SKM-1 treated with dmso at 0.1 percent for 144 hours (cell line): ENCODE measurements around the gene MYO5C.

Source experiments
- DNase-seq: peaks from one replicate; lab custom pipeline; 2025; ENCODE audit not compliant: unreplicated experiment; lab: John Stamatoyannopoulos, UW

MYO5C gene

GRCh38 chr15:52214553-52214952, 81.1 kb downstream of the MYO5C start:
- no peak for DNase-seq

DNA sequence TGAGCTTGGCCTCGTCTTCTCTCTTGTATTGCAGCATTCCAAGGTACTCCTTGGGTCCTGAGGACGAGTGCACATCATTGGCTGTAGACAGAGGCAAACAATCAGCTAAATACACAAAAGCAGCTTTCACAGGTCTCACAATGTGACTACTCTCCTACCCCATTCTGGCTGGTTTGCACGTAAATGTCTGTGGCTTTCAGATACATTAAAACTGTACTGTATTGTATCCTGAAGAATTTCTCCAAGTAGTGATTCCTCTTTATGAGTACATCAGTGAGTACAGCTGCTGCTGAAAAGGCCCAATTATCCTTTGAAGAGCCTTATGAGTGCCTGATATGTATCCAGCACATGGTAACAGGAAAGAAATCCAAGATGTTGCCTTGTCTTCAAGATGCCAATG, 82.4 kb downstream of the MYO5C start:
- DNase-seq = no peak

GRCh38 chr15:52208306-52208946, 87.2 kb downstream of the MYO5C start:
- DNase-seq = peak; percentile 75

DNA sequence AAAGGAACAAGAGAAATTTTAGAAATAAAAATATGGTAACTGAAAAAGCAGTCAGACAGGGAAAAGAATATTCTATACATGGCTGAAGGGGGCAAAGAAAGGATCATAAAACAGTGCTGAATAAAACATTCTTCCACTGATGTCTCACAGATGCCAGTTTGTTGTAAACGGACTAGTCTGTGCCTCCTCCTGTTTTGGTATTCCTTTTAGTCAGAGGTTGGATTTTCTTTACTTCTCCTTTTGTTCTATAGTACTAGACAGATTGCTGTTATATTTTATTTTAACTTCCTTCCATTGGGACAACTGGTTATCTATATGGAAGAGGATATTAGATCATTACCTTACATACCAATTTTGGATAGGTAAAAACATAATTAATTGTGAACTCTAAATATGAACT, 88.4 kb downstream of the MYO5C start:
- no peak for DNase-seq

- no peak for DNase-seq
These were observed 89.2 kb downstream of the MYO5C start for GRCh38 chr15:52206446-52206845.

- DNase-seq = no peak
These were observed 90.9 kb downstream of the MYO5C start for GRCh38 chr15:52204657-52205056.

DNA sequence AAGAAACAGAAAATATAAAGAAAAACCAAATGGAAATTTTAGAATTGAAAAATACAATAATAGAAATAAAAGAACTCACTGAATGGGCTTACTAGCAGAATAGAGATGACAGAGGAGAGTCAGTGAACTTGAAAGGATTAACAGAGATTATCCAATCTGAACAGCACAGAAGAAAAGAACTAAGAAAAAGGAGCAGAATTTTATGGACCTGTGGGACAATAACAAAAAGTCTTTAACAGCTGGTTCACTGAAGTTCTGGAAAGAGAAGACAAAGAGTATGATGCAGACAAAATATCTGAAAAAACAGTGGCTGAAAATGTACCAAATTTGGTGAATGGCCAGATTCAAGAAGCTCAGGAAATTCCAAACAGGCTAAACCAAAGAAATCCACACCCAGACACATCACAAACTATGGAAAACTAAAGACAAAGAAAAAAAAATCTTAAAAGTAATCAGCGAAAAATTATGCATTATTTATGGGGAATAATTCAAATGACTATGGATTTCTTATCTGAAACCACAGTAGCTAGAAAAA, 94.7 kb downstream of the MYO5C start:
- no peak for DNase-seq

DNA sequence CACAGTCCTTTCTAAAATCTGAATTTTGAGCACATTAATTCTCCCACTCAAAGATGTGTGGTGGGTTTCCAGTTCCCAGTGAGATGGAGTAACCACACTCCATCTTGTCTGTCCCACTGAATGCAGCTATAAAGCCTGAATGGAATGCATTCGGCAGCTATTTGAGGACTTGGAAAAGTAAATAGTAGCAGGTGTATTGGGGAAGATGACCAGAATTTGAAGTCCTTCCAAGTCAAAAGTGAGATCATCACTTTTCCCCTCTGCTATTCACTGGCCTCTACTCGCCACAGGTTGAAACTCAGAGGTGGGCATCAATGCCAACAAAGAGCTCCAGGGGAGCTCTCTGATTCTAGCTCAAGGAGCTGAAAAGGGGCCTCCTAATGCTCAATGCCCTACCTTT, 96.3 kb downstream of the MYO5C start:
- no peak for DNase-seq

DNA sequence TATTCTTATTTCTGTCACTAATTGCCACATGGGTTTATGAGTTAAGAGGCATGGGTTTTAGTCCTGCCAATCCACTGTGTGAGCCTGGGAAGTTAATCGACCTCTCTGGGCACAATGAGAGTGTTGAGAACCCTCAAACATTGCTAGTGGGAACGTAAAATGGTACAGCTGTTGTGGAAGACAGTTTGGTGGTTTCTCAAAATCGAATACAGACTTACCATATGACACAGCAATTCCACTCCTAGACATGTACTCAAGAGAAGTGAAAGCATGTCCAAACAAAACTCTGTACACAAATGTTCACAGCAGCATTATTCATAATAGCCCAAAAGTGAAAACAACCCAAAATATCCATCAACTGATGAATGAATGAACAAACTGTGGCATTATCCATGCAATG, 98.7 kb downstream of the MYO5C start:
- DNase-seq = no peak

- DNase-seq = no peak
These were observed 101.8 kb downstream of the MYO5C start for GRCh38 chr15:52193791-52194190.

- DNase-seq = no peak
These were observed 102.3 kb downstream of the MYO5C start for GRCh38 chr15:52193321-52193720.

DNA sequence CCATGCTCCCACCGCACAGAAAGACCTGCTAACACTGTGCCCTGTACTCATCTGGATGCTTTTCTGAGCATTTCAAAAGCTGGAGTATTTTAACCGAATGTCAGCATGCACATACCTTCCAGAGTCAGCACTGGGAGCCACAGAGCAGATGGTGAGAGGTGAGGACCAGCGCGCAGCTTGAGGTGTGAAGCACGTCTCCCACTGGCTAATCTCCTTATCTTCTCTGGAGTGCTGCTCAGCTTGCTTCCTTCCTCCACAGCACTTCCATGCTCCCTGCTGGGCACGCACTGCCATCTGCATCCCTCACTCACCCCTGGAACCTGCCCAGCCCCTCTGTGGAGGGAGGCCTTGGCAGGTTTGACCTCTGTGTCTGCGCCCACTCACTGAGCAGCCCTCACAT, 104.4 kb downstream of the MYO5C start, which contains the start of gene GNB5:
Gene GNB5, minus strand, starts transcription at position 186 of the 400 bp plus-strand sequence. CDS start 6,716 bp downstream, outside the sequence.
- no peak for DNase-seq

DNA sequence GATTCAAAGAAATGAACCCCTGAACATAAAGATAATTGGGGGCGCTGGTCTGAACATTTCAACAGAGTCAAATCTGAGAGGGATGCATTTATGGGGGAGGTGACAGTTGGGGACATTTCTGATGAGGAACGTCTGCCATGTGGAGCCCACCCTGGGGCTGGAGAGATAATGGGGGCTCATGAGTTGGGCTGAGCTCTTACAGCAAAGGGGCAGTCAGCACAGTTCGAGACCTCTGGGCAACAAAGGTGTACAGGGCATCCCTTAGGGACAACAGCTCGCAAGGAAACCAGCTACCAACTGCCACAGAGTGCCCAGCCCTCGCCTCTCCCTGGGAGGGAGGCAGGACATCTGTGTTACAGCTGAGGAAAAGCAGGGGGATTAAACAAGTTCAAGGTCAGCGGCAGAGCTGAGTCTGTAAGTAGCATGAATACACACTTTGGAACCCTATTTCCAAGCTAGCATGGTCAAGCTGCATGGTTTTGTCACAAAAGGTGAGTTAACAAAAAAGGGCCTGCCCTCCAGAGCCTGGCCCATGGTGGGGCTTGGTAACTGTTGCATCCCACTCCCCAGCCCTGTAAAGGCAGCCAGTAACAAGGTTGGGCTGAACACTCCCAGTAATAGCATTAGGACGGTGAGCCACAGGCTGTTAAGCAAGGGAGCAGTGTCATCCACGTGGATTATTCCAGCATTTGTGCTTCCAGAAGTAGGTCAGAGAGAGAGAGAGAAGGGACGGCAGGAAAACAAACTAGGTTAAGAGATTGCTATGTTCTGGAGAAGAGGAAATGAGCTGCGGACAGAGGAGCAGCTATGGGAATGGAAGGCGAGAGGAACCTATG, 108.7 kb downstream of the MYO5C start:
- DNase-seq = no peak

- no peak for DNase-seq
These were observed 110.4 kb downstream of the MYO5C start for GRCh38 chr15:52185151-52185561.

DNA sequence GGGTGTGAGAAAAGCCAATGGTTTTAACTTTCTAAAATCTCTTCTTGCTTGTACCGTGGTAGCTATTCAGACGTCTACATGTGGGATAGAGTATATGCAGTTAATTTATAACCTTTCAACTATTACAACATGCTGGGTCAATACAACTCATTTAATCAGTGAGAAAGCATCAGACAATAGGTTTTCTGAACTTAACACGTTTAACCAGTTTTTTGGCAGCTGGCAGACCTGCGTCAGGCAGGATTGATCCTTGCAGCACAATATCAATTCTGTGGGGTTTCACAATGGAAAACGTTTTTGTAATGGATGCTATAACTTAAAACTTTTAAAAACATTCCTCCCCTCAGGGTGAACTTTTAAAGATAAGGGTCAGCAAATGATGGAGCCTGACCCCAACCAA, 110.9 kb downstream of the MYO5C start:
- DNase-seq = no peak

DNA sequence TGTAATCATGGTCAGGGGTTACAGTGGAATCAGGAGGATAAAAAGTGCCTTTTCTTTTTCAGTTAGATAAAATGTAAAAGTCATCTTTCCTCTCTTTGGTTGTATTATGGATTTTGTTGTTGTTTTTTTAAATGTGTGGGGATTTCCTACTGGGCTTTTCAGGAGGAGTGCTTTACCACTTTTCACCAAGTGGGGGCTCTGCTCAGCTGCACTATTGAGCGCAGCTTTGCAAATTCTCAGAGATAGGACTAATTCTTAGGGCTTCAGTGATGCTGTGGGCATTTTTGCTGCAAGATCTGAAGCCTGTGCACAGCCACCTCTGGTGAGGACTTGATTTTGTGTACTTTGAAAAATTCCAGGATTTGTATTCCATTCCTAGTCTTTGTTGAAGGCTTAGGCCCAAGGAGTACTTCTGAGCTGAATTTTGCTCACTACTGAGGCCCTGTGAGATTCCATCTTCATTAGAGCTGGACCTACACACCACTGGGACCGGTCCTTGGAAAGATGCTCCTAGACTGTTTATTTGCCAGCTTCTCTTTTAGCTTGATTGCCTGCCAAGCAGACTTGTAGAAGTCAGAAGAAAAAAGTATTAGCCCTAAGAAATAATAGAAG, 111.9 kb downstream of the MYO5C start:
- DNase-seq = no peak

DNA sequence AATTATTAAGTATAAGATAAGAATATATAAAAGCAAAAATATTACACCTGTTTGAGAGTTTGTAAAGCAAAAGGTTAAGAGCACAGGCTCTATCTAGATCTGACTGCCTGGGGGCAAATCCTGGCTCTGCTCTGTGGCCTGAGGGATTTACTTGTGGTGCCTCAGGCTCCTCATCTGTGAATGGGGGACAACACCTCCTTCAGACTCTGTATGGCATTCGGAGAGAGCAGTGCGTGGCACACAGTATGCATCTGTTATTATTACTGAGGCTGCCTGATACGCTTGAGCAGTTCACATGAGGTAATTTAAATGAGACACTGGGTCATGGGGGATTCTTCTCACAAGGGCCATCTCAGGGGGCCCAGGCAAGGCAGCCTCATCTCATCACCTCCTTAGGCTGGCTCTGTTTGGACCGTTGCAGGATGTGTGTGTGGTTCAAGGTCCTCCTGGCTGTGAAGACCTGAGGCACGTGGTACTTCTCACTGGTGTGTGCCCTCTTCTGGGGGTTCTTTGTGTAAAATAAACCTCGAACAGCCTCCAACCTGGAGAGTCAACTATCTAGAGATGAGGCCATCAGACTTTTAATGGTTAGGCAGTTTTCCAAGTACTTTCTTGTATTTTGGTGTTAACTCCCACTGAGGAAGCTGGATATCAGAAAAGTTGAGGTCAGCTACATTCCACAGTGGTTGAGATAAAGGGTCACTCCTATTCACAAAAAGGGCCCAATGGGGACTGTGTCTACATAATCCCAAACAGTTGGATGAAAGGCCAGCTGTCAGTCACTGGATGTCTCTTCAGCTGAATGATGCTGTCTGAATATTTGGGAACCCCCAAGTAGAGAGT, 113.4 kb downstream of the MYO5C start:
- no peak for DNase-seq

DNA sequence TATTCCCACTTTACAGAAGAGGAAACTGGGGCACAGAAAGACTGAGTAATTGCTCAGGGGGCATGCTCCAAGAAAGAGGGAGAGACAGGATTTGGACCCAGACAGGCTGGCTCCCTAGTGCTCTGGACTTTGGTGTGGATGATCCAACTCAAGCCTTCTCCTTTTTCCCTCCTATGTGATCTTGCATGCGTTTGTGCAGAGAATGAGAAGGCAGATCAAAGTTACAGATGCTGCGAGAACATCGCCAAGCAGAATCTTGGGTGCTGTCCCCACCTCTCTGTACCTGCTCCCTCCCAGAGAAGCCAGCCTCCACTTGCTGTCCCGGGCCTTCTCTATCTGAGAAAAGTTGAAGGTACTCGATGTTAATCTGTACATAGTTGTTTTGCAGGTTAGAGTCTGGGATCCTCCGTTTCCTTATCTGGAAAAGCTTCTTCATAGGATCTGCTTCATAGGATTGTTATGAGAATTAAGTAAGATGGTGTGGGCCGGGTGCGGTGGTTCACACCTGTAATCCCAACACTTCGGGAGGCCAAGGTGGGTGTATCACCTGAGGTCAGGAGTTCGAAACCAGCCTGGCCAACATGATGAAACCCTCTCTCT, 114.7 kb downstream of the MYO5C start:
- DNase-seq = no peak

GRCh38 chr15:52180196-52180835, 115.3 kb downstream of the MYO5C start:
- no peak for DNase-seq
